HCT116 (cell line): Measurements from ENCODE around the gene SALL3. TPM values are rescaled to one million over a fixed set of nuclear protein-coding genes. Genes with fewer than 3 reads are reported as not detected.

Source experiments
- ATAC-seq: fragments of 200-7000 bp; cut with Tn5 transposase; 2 replicates; pipeline ENCODE4 v1.9.1; 2020; ENCODE audit warnings: mild to moderate bottlenecking, moderate library complexity
- BruUV-seq: library from RNA; stranded (reverse); fragments of 400-500 nt; replicated peaks from 2 replicates; lab custom pipeline; 2021; lab: Mats Ljungman, UMichigan
- CTCF ChIA-PET: fragments of 300-600 bp; sonication (Branson Sonifier 250); formaldehyde crosslinking; loops from one replicate; lab custom pipeline; 2021; ENCODE audit warnings: antibody characterized with exemption; lab: Charles Lee
- POLR2A ChIA-PET: fragments of 300-600, 350-600 bp; sonication (Branson Sonifier 250); formaldehyde crosslinking; loops from one replicate; lab custom pipeline; 2021; ENCODE audit warnings: antibody characterized with exemption; lab: Charles Lee
- RAD21 ChIA-PET, 2 experiments: fragments of 300-600 bp; sonication (Branson Sonifier 250); formaldehyde crosslinking; loops; one replicate each; lab custom pipeline; 2023; ENCODE audit warnings: low total read pairs in 2 of 2; ENCODE audit not compliant: uncharacterized antibody in 2 of 2, unreplicated experiment in 2 of 2, low non-redundant PET in 1 of 2; lab: Charles Lee
- DNase-seq: peaks from one replicate; pipeline ENCODE4 v3.0.0-alpha.2; 2010; ENCODE audit warnings: low read depth, low spot score
- H2AFZ ChIP-seq: fragments of 200-600 bp; shearing (Covaris generic), sonication (generic); 2 replicates; pipeline ENCODE4 v1.6.1; 2017; ENCODE audit warnings: low read depth, mixed run types, mixed read lengths, antibody characterized with exemption, low read length; ENCODE audit not compliant: poor library complexity, severe bottlenecking
- H3K27ac ChIP-seq: 2 replicates; pipeline ENCODE4 v1.5.1; 2012; ENCODE audit warnings: low read depth, low read length
- H3K27me3 ChIP-seq: fragments of 200-600 bp; sonication (generic); 2 replicates; pipeline ENCODE4 v1.6.1; 2016; ENCODE audit warnings: mixed run types, low read length, mixed read lengths; ENCODE audit not compliant: insufficient read depth
- H3K36me3 ChIP-seq, 2 experiments: fragments of 200-500 bp in 1 of 2; fragments of 200-600 bp in 1 of 2; sonication (Bioruptor generic) in 1 of 2; sonication (generic) in 1 of 2; 2 replicates each; pipeline versions ENCODE4 v1.5.1 to v1.6.1; 2014 to 2016; ENCODE audit warnings: low read length in 2 of 2, inconsistent platforms in 1 of 2, mixed read lengths in 1 of 2, mixed run types in 1 of 2; ENCODE audit not compliant: insufficient read depth in 2 of 2, control insufficient read depth in 1 of 2
- H3K4me1 ChIP-seq, 2 experiments: fragments of 200-600 bp in 1 of 2; sonication (generic) in 1 of 2; 2 replicates each; pipeline versions ENCODE4 v1.5.1 to v1.6.1; 2012 to 2017; ENCODE audit warnings: low read length in 2 of 2, inconsistent platforms in 1 of 2, mild to moderate bottlenecking in 1 of 2, mixed read lengths in 1 of 2, mixed run types in 1 of 2, moderate library complexity in 1 of 2; ENCODE audit not compliant: insufficient read depth in 2 of 2, control insufficient read depth in 1 of 2
- H3K4me2 ChIP-seq: fragments of 200-600 bp; sonication (generic); 2 replicates; pipeline ENCODE4 v1.6.1; 2017; ENCODE audit warnings: mixed run types, low read length, mixed read lengths
- H3K4me3 ChIP-seq, 2 experiments: fragments of 200-600 bp in 1 of 2; sonication (generic) in 1 of 2; replicated peaks in 1 of 2; 2 replicates each; pipeline ENCODE4 v1.5.1; 2011 to 2016; ENCODE audit warnings: low read length in 2 of 2, control low read depth in 1 of 2, low read depth in 1 of 2, mild to moderate bottlenecking in 1 of 2, mixed read lengths in 1 of 2, mixed run types in 1 of 2
- H3K79me2 ChIP-seq: fragments of 200-600 bp; sonication (generic); 2 replicates; pipeline ENCODE4 v1.6.1; 2017; ENCODE audit warnings: mild to moderate bottlenecking, mixed run types, low read length, moderate library complexity, mixed read lengths; ENCODE audit not compliant: insufficient read depth
- H3K9ac ChIP-seq: fragments of 200-600 bp; sonication (generic); 2 replicates; pipeline ENCODE4 v1.6.1; 2016; ENCODE audit warnings: low read length, mixed read lengths
- H3K9me2 ChIP-seq: fragments of 200-600 bp; sonication (generic), shearing (Covaris generic); 2 replicates; pipeline ENCODE4 v1.6.1; 2017; ENCODE audit warnings: mixed run types, mild to moderate bottlenecking, moderate library complexity; ENCODE audit not compliant: insufficient read depth
- H3K9me3 ChIP-seq, 2 experiments: fragments of 200-500 bp in 1 of 2; fragments of 200-600 bp in 1 of 2; sonication (Bioruptor generic) in 1 of 2; sonication (generic) in 1 of 2; 2 replicates each; pipeline ENCODE4 v1.6.1; 2014 to 2017; ENCODE audit warnings: low read length in 2 of 2, mixed read lengths in 2 of 2, inconsistent platforms in 1 of 2, low read depth in 1 of 2, mild to moderate bottlenecking in 1 of 2, mixed run types in 1 of 2, moderate library complexity in 1 of 2; ENCODE audit not compliant: control insufficient read depth in 1 of 2, insufficient read depth in 1 of 2
- H4K20me1 ChIP-seq: fragments of 200-600 bp; sonication (generic), shearing (Covaris generic); 2 replicates; pipeline ENCODE4 v1.6.1; 2017; ENCODE audit warnings: mixed run types, mild to moderate bottlenecking, moderate library complexity; ENCODE audit not compliant: insufficient read depth
- CBX3 ChIP-seq: IDR thresholded peaks from 2 replicates; pipeline ENCODE4 v1.6.1; 2012; ENCODE audit warnings: low read depth
- CEBPB ChIP-seq: IDR thresholded peaks from 2 replicates; pipeline ENCODE4 v1.6.1; 2012; ENCODE audit warnings: low read depth
- EGR1 ChIP-seq: IDR thresholded peaks from 2 replicates; pipeline ENCODE4 v1.6.1; 2012; ENCODE audit warnings: low read depth
- ELF1 ChIP-seq: IDR thresholded peaks from 2 replicates; pipeline ENCODE4 v1.6.1; 2012; ENCODE audit warnings: low read depth, borderline replicate concordance
- JUND ChIP-seq: IDR thresholded peaks from 2 replicates; pipeline ENCODE4 v1.6.1; 2012
- MAX ChIP-seq: IDR thresholded peaks from 2 replicates; pipeline ENCODE4 v1.6.1; 2012
- POLR2A ChIP-seq: IDR thresholded peaks from 2 replicates; pipeline ENCODE4 v1.7.0; 2011; ENCODE audit warnings: borderline replicate concordance; ENCODE audit not compliant: insufficient read depth, insufficient read length; ENCODE audit errors: extremely low read depth
- POLR2AphosphoS5 ChIP-seq: IDR thresholded peaks from 2 replicates; pipeline ENCODE4 v1.6.1; 2011; ENCODE audit warnings: mild to moderate bottlenecking, low read depth, low read length, moderate library complexity
- RAD21 ChIP-seq: IDR thresholded peaks from 2 replicates; pipeline ENCODE4 v1.6.1; 2012; ENCODE audit warnings: low read depth, mild to moderate bottlenecking
- REST ChIP-seq: IDR thresholded peaks from 2 replicates; pipeline ENCODE4 v1.6.1; 2012; ENCODE audit warnings: low read depth
- SIN3A ChIP-seq: IDR thresholded peaks from 2 replicates; pipeline ENCODE4 v1.6.1; 2012; ENCODE audit warnings: low read depth
- SP1 ChIP-seq: IDR thresholded peaks from 2 replicates; pipeline ENCODE4 v1.6.1; 2012; ENCODE audit warnings: low read depth
- SRF ChIP-seq: IDR thresholded peaks from 2 replicates; pipeline ENCODE4 v1.6.1; 2012; ENCODE audit warnings: low read depth
- TCF7L2 ChIP-seq: IDR thresholded peaks from 2 replicates; pipeline ENCODE4 v1.7.0; 2011; ENCODE audit warnings: borderline replicate concordance, inconsistent platforms; ENCODE audit not compliant: insufficient read depth, insufficient read length; ENCODE audit errors: extremely low read depth
- ZNF274 ChIP-seq: fragments of 200-500 bp; sonication (Bioruptor generic); IDR thresholded peaks from 2 replicates; pipeline ENCODE4 v1.6.1; 2014; ENCODE audit warnings: mild to moderate bottlenecking, low read depth, low read length, inconsistent platforms
- intact Hi-C: fragments of 100-400 bp; cut with micrococcal nuclease; formaldehyde crosslinking; loops from 2 replicates; pipeline ENCODE4 v1.10.0; 2022
- total RNA-seq: library from RNA; stranded (reverse); gene quantifications from one replicate; pipeline ENCODE4 v1.2.1, GENCODE V29; 2021; ENCODE audit not compliant: unreplicated experiment
- TF ChIP-seq, protein P1 (sequence below): IDR thresholded peaks from 2 replicates; pipeline ENCODE4 v1.6.1; 2011; ENCODE audit warnings: mild to moderate bottlenecking, low read length, moderate library complexity; ENCODE audit not compliant: insufficient replicate concordance; ENCODE audit errors: extremely low read depth
- TF ChIP-seq, protein P2 (sequence below), 3 experiments: fragments of 200-600 bp in 1 of 3; sonication (generic) in 1 of 3; IDR thresholded peaks in 2 of 3; conservative IDR thresholded peaks in 1 of 3; 2 replicates each; pipeline ENCODE4 v1.5.1; 2012 to 2017; ENCODE audit warnings: low read depth in 2 of 3, low read length in 2 of 3, antibody characterized with exemption in 1 of 3, borderline replicate concordance in 1 of 3, control low read depth in 1 of 3, mild to moderate bottlenecking in 1 of 3, mixed read lengths in 1 of 3, mixed run types in 1 of 3, moderate library complexity in 1 of 3; ENCODE audit not compliant: insufficient read depth in 1 of 3

SALL3 gene
- total RNA-seq, 1 experiment from 2014 or later: not detected

- Histone ChIP-seq H3K27me3 (no peaks in the 10 kb centered on the region), H2AFZ (no peak overlapping the region), H3K9me3 (peaks cover 0 to 5% of the 10 kb centered on the region in 2 experiments; a peak in 1 of 4 replicates), H3K9me2 (no peaks in the 10 kb centered on the region), H4K20me1 (no peaks in the 10 kb centered on the region), H3K36me3 (no peaks in the 10 kb centered on the region), H3K79me2 (no peaks in the 10 kb centered on the region), H3K27ac (no peak overlapping the region), H3K9ac (no peak overlapping the region), H3K4me2 (no peak overlapping the region), H3K4me1 (no peaks in the 10 kb centered on the region), H3K4me3 (no peak overlapping the region)
- intact Hi-C loops: no loop called here
- DNase-seq: no peak
- TF ChIP-seq MAX (no peak), CEBPB (no peak), POLR2A (no peak), SIN3A (no peak), SP1 (no peak), POLR2AphosphoS5 (no peak), JUND (no peak), EGR1 (no peak), TCF7L2 (no peak), ELF1 (no peak), REST (no peak), SRF (no peak), ZNF274 (no peak), CBX3 (no peak), RAD21 (no peak)
- TF ChIP-seq, protein P1, sequence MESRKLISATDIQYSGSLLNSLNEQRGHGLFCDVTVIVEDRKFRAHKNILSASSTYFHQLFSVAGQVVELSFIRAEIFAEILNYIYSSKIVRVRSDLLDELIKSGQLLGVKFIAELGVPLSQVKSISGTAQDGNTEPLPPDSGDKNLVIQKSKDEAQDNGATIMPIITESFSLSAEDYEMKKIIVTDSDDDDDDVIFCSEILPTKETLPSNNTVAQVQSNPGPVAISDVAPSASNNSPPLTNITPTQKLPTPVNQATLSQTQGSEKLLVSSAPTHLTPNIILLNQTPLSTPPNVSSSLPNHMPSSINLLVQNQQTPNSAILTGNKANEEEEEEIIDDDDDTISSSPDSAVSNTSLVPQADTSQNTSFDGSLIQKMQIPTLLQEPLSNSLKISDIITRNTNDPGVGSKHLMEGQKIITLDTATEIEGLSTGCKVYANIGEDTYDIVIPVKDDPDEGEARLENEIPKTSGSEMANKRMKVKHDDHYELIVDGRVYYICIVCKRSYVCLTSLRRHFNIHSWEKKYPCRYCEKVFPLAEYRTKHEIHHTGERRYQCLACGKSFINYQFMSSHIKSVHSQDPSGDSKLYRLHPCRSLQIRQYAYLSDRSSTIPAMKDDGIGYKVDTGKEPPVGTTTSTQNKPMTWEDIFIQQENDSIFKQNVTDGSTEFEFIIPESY: no peak
- TF ChIP-seq, protein P2, sequence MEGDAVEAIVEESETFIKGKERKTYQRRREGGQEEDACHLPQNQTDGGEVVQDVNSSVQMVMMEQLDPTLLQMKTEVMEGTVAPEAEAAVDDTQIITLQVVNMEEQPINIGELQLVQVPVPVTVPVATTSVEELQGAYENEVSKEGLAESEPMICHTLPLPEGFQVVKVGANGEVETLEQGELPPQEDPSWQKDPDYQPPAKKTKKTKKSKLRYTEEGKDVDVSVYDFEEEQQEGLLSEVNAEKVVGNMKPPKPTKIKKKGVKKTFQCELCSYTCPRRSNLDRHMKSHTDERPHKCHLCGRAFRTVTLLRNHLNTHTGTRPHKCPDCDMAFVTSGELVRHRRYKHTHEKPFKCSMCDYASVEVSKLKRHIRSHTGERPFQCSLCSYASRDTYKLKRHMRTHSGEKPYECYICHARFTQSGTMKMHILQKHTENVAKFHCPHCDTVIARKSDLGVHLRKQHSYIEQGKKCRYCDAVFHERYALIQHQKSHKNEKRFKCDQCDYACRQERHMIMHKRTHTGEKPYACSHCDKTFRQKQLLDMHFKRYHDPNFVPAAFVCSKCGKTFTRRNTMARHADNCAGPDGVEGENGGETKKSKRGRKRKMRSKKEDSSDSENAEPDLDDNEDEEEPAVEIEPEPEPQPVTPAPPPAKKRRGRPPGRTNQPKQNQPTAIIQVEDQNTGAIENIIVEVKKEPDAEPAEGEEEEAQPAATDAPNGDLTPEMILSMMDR (IDR thresholded peaks at IDR 0.05 in 2 of 3, conservative IDR thresholded peaks at IDR 0.05 in 1 of 3; ENCODE audit: borderline replicate concordance in 1 of 3, insufficient read depth in 1 of 3, low read depth in 2 of 3, low read length in 2 of 3): no peak
- BruUV-seq: no TSS peak
- ATAC-seq: no peak
- CTCF ChIA-PET: no interaction called here
- RAD21 ChIA-PET: no interaction called here
- POLR2A ChIA-PET: no interaction called here
Observed at GRCh38 chr18:78965260-78965659, 14.4 kb upstream of the SALL3 start.
